OCI-LY7 (cell line): ENCODE results near the gene SERPINE1. TPM values are rescaled to one million over a fixed set of nuclear protein-coding genes. Genes with fewer than 3 reads are reported as not detected.

ENCODE experiments used
- BruUV-seq: library from RNA; stranded (reverse); fragments of 400-500 nt; replicated peaks from 2 replicates; lab custom pipeline; 2021; lab: Mats Ljungman, UMichigan
- CTCF ChIA-PET: fragments of 300-600 bp; sonication (Branson Sonifier 250); formaldehyde crosslinking; loops from one replicate; lab custom pipeline; 2022; ENCODE audit warnings: antibody characterized with exemption; ENCODE audit not compliant: unreplicated experiment; lab: Charles Lee
- POLR2A ChIA-PET: fragments of 300-600 bp; sonication (Branson Sonifier 250); formaldehyde crosslinking; loops from one replicate; lab custom pipeline; 2022; ENCODE audit warnings: antibody characterized with exemption; lab: Charles Lee
- DNase-seq: peaks from one replicate; pipeline ENCODE4 v3.0.0-alpha.2; 2015; ENCODE audit warnings: low spot score
- H2AFZ ChIP-seq: fragments of 200-600 bp; sonication (generic), shearing (Covaris generic); 2 replicates; pipeline ENCODE4 v1.6.1; 2014; ENCODE audit warnings: mild to moderate bottlenecking, antibody characterized with exemption, low read length, moderate library complexity
- H3K27ac ChIP-seq: fragments of 200-600 bp; sonication (generic); 2 replicates; pipeline ENCODE4 v1.5.1; 2014; ENCODE audit warnings: mixed run types, low read depth, mild to moderate bottlenecking, moderate library complexity, low read length, inconsistent platforms; ENCODE audit not compliant: poor library complexity, severe bottlenecking
- H3K36me3 ChIP-seq: fragments of 200-600 bp; sonication (generic); 2 replicates; pipeline ENCODE4 v1.6.1; 2014; ENCODE audit warnings: mild to moderate bottlenecking, antibody characterized with exemption, low read length, moderate library complexity, mixed read lengths; ENCODE audit not compliant: insufficient read depth
- H3K4me1 ChIP-seq: fragments of 200-600 bp; sonication (generic); 2 replicates; pipeline ENCODE4 v1.5.1; 2014; ENCODE audit warnings: mild to moderate bottlenecking, low read length; ENCODE audit not compliant: insufficient read depth, poor library complexity, severe bottlenecking
- H3K4me2 ChIP-seq: fragments of 200-600 bp; sonication (generic); 2 replicates; pipeline ENCODE4 v1.6.1; 2014; ENCODE audit warnings: mild to moderate bottlenecking, low read length
- H3K4me3 ChIP-seq: fragments of 200-600 bp; sonication (generic); 2 replicates; pipeline ENCODE4 v1.5.1; 2014; ENCODE audit warnings: mild to moderate bottlenecking, low read depth, low read length; ENCODE audit not compliant: poor library complexity, severe bottlenecking
- H3K79me2 ChIP-seq: fragments of 200-600 bp; sonication (generic); 2 replicates; pipeline ENCODE4 v1.6.1; 2016; ENCODE audit warnings: low read depth, mild to moderate bottlenecking, low read length, moderate library complexity, mixed read lengths; ENCODE audit not compliant: insufficient read depth
- H3K9me2 ChIP-seq: fragments of 200-600 bp; sonication (generic); 2 replicates; pipeline ENCODE4 v1.6.1; 2016; ENCODE audit warnings: mild to moderate bottlenecking, low read length, mixed read lengths; ENCODE audit not compliant: insufficient read depth
- H3K9me3 ChIP-seq: fragments of 200-600 bp; sonication (generic); 2 replicates; pipeline ENCODE4 v1.6.1; 2014; ENCODE audit warnings: mild to moderate bottlenecking, mixed run types, low read length, mixed read lengths
- H4K20me1 ChIP-seq: fragments of 200-600 bp; sonication (generic); 2 replicates; pipeline ENCODE4 v1.6.1; 2014; ENCODE audit warnings: mild to moderate bottlenecking, antibody characterized with exemption, low read length, moderate library complexity, mixed read lengths; ENCODE audit not compliant: insufficient read depth
- CTCF ChIP-seq: fragments of 200-600 bp; sonication (generic); conservative IDR thresholded peaks from 2 replicates; pipeline ENCODE4 v1.5.1; 2014; ENCODE audit warnings: mild to moderate bottlenecking, antibody characterized with exemption, low read length, moderate library complexity, mixed read lengths
- EZH2phosphoT487 ChIP-seq: fragments of 200-600 bp; sonication (generic); IDR thresholded peaks from 2 replicates; pipeline ENCODE4 v1.6.1; 2018; ENCODE audit warnings: low read depth, borderline replicate concordance, mild to moderate bottlenecking, mixed run types, antibody characterized with exemption, low read length, moderate library complexity, mixed read lengths
- intact Hi-C: fragments of 100-400 bp; cut with micrococcal nuclease; formaldehyde crosslinking; loops from one replicate; pipeline ENCODE4 v1.10.0; 2022; ENCODE audit not compliant: unreplicated experiment
- total RNA-seq, 2 experiments: library from RNA; depleted of rRNA in 1 of 2; stranded (reverse); fragments of >200 nt in 1 of 2; shearing (Covaris generic) in 1 of 2; gene quantifications; 2 replicates each; pipeline ENCODE4 v1.2.3, GENCODE V29; 2014 to 2022

Gene SERPINE1
- total RNA-seq, 2 experiments from 2014 or later = 0.42 TPM; not detected in 1

- no peak overlapping the region for H3K4me2 ChIP-seq
- BruUV-seq = no TSS peak
- no peak overlapping the region for H3K4me3 ChIP-seq
- no peaks in the 10 kb centered on the region for H3K79me2 ChIP-seq
- H2AFZ ChIP-seq = peak overlapping the region; percentile 27; the same call in 1 of the 2 replicates
- DNase-seq = no peak
- no peak for TF ChIP-seq CTCF
- no peak for TF ChIP-seq EZH2phosphoT487
- no peaks in the 10 kb centered on the region for H3K9me3 ChIP-seq
- H3K36me3 ChIP-seq = no peaks in the 10 kb centered on the region
- no peaks in the 10 kb centered on the region for H3K9me2 ChIP-seq
- no peak overlapping the region for H3K27ac ChIP-seq
- POLR2A ChIA-PET = interaction anchor here (0.6 kb wide), 1 partner anchor 307 kb away, joined by 3 read pairs; no protein-coding TSS in a partner anchor
- H4K20me1 ChIP-seq = no peaks in the 10 kb centered on the region
- CTCF ChIA-PET = interaction anchor here (1.0 kb wide), 1 partner anchor 52 kb away, joined by 3 read pairs; no protein-coding TSS in a partner anchor
- H3K4me1 ChIP-seq = peaks cover 8% of the 10 kb centered on the region
- intact Hi-C loops = no loop called here
Observed at GRCh38 chr7:101140339-101140699, 13.4 kb downstream of the SERPINE1 start.

GRCh38 chr7:101140746-101141382 is 14.0 kb downstream of the SERPINE1 start:
- no peaks in the 10 kb centered on the region for H3K9me2 ChIP-seq
- H3K4me1 ChIP-seq = peaks cover 8% of the 10 kb centered on the region
- H3K36me3 ChIP-seq = no peaks in the 10 kb centered on the region
- CTCF ChIA-PET = interaction anchor here (1.0 kb wide), 1 partner anchor 52 kb away, joined by 3 read pairs; no protein-coding TSS in a partner anchor
- H3K9me3 ChIP-seq = no peaks in the 10 kb centered on the region
- no peak for DNase-seq
- TF ChIP-seq EZH2phosphoT487 = no peak
- TF ChIP-seq CTCF = no peak
- POLR2A ChIA-PET = interaction anchor here (0.6 kb wide), 2 partner anchors 306 to 334 kb away, joined by 3 read pairs; no protein-coding TSS in a partner anchor
- H3K4me2 ChIP-seq = no peak overlapping the region
- H3K4me3 ChIP-seq = no peak overlapping the region
- no peaks in the 10 kb centered on the region for H4K20me1 ChIP-seq
- no peaks in the 10 kb centered on the region for H3K79me2 ChIP-seq
- H3K27ac ChIP-seq = no peak overlapping the region
- BruUV-seq = no TSS peak
- peak overlapping the region; percentile 27; the same call in 1 of the 2 replicates for H2AFZ ChIP-seq
- intact Hi-C loops = no loop called here
